OCI-LY3 (cell line): ENCODE measurements around the gene HCN3.

Experiments
- H2AFZ ChIP-seq: fragments of 200-600, 300-600 bp; shearing (Covaris generic); 2 replicates; pipeline ENCODE4 v1.6.0; 2014; ENCODE audit warnings: antibody characterized with exemption, low read depth, low read length
- H3K27ac ChIP-seq: fragments of 200-600, 300-600 bp; sonication (generic); 2 replicates; pipeline ENCODE4 v1.5.1; 2014; ENCODE audit warnings: mild to moderate bottlenecking, low read length, moderate library complexity, mixed read lengths
- H3K27me3 ChIP-seq: fragments of 200-600, 300-600 bp; sonication (generic); 2 replicates; pipeline ENCODE4 v1.6.1; 2014; ENCODE audit warnings: low read depth, low read length, mixed read lengths
- H3K36me3 ChIP-seq: fragments of 200-600, 300-600 bp; sonication (generic); replicated peaks from 2 replicates; pipeline ENCODE3; 2014; ENCODE audit warnings: low read depth, low read length, mixed read lengths
- H3K4me1 ChIP-seq: fragments of 300-600, 200-600 bp; sonication (generic); 2 replicates; pipeline ENCODE4 v1.6.1; 2014; ENCODE audit warnings: low read length, mixed read lengths
- H3K4me2 ChIP-seq: fragments of 200-600, 300-600 bp; sonication (generic); 2 replicates; pipeline ENCODE4 v1.6.1; 2014; ENCODE audit warnings: low read length, mixed read lengths
- H3K4me3 ChIP-seq: fragments of 300-600, 200-600 bp; sonication (generic); 2 replicates; pipeline ENCODE4 v1.5.1; 2014; ENCODE audit warnings: antibody characterized with exemption, mild to moderate bottlenecking, low read length, moderate library complexity
- H3K79me2 ChIP-seq: fragments of 300-600, 200-600 bp; shearing (Covaris generic); 2 replicates; pipeline ENCODE4 v1.6.1; 2014; ENCODE audit warnings: mild to moderate bottlenecking, low read length, mixed read lengths
- H3K9ac ChIP-seq: fragments of 300-600, 200-600 bp; shearing (Covaris generic); 2 replicates; pipeline ENCODE4 v1.6.0; 2014; ENCODE audit warnings: mild to moderate bottlenecking, low read length, moderate library complexity
- H3K9me3 ChIP-seq: fragments of 200-600, 300-600 bp; shearing (Covaris generic); 2 replicates; pipeline ENCODE4 v1.6.1; 2014; ENCODE audit warnings: low read length, mixed read lengths; ENCODE audit not compliant: insufficient read depth
- H4K20me1 ChIP-seq: fragments of 200-600, 300-600 bp; sonication (generic); 2 replicates; pipeline ENCODE4 v1.6.1; 2016; ENCODE audit warnings: low read length, mixed read lengths; ENCODE audit not compliant: insufficient read depth
- EZH2phosphoT487 ChIP-seq: fragments of 200-600 bp; shearing (Covaris generic); IDR thresholded peaks from 2 replicates; pipeline ENCODE4 v1.6.1; 2018; ENCODE audit warnings: antibody characterized with exemption, mixed run types, low read depth
- TF ChIP-seq, protein P1 (sequence below): fragments of 200-600, 300-600 bp; sonication (generic); IDR thresholded peaks from 2 replicates; pipeline ENCODE4 v1.5.1; 2014; ENCODE audit warnings: antibody characterized with exemption, low read length, low read depth

Gene HCN3

DNA sequence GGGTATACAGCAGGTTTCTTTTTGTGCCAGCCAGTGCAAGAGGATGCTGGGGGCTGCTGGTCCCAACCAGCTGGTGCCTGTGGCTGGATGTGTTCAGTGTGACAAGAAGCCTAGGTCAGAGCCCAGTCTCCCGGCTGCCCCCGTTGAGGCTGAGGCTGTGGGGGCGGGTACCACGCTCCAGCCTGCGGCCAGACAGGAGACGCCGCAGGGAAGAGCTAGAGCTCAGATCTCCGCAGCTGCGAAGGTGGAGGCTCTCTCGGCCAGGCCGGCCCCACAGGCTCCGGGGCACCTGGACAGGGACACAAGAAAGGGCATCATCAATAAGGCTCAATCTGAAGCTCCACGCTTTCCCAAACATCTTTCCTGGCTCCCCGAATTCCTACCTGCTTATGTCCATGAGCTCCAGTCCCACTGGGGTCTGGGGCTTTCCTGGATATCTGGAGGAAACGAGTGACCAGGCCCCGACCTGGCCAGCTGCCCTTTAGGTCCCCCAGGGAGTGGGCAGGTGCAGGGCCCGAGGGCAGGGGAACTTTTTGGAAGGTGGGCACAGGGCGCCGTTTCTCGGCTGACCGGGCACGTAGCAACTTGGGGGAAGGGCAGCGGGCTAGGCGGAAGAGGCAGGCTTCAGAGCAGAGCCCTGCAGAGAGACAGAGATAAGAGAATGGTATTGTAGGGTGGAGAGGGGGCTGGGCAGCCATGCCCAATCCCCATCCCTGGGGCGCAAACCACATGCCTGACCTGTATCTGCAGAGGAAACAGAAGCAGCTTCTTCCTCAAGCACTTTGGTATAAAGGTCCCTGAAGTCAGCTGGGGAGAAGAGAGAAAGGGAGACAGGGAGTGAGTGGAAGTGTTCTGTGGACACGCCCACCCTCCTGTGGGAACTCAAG lies 29.4 kb upstream of the HCN3 start:
- no peaks in the 10 kb centered on the region for H4K20me1 ChIP-seq
- H3K27ac ChIP-seq = no peak overlapping the region
- H3K79me2 ChIP-seq = peaks cover 8% of the 10 kb centered on the region
- no peak for TF ChIP-seq EZH2phosphoT487
- TF ChIP-seq, protein P1, sequence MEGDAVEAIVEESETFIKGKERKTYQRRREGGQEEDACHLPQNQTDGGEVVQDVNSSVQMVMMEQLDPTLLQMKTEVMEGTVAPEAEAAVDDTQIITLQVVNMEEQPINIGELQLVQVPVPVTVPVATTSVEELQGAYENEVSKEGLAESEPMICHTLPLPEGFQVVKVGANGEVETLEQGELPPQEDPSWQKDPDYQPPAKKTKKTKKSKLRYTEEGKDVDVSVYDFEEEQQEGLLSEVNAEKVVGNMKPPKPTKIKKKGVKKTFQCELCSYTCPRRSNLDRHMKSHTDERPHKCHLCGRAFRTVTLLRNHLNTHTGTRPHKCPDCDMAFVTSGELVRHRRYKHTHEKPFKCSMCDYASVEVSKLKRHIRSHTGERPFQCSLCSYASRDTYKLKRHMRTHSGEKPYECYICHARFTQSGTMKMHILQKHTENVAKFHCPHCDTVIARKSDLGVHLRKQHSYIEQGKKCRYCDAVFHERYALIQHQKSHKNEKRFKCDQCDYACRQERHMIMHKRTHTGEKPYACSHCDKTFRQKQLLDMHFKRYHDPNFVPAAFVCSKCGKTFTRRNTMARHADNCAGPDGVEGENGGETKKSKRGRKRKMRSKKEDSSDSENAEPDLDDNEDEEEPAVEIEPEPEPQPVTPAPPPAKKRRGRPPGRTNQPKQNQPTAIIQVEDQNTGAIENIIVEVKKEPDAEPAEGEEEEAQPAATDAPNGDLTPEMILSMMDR = no peak
- no peak overlapping the region for H3K4me2 ChIP-seq
- no peak overlapping the region for H2AFZ ChIP-seq
- H3K9ac ChIP-seq = no peak overlapping the region
- H3K4me1 ChIP-seq = peaks cover 24% of the 10 kb centered on the region
- no peaks in the 10 kb centered on the region for H3K27me3 ChIP-seq
- no peak overlapping the region for H3K4me3 ChIP-seq
- H3K9me3 ChIP-seq = no peaks in the 10 kb centered on the region
- peaks cover 15% of the 10 kb centered on the region for H3K36me3 ChIP-seq

GRCh38 chr1:155250246-155250632 lies 27.0 kb upstream of the HCN3 start:
- H3K4me2 ChIP-seq = peak overlapping the region; percentile 95
- no peaks in the 10 kb centered on the region for H3K9me3 ChIP-seq
- TF ChIP-seq, protein P1 = no peak
- no peak for TF ChIP-seq EZH2phosphoT487
- peak overlapping the region; percentile 77 for H3K4me3 ChIP-seq
- peaks cover 21% of the 10 kb centered on the region for H3K4me1 ChIP-seq
- no peaks in the 10 kb centered on the region for H4K20me1 ChIP-seq
- H3K36me3 ChIP-seq = peaks cover 15% of the 10 kb centered on the region
- peak overlapping the region; percentile 58; the same call in 1 of the 2 replicates for H2AFZ ChIP-seq
- H3K9ac ChIP-seq = peak overlapping the region; percentile 70
- H3K79me2 ChIP-seq = peaks cover 5% of the 10 kb centered on the region; the same call in 1 of the 2 replicates
- no peak overlapping the region; the same call in 1 of the 2 replicates for H3K27ac ChIP-seq
- H3K27me3 ChIP-seq = no peaks in the 10 kb centered on the region

- Histone ChIP-seq H3K4me3 (peak overlapping the region; percentile 77), H3K27ac (peak overlapping the region; percentile 0; the same call in 1 of the 2 replicates)
- TF ChIP-seq EZH2phosphoT487 = no peak
- TF ChIP-seq, protein P1 = peak; percentile 100
Measured at GRCh38 chr1:155250633-155251449, 26.4 kb upstream of the HCN3 start.

DNA sequence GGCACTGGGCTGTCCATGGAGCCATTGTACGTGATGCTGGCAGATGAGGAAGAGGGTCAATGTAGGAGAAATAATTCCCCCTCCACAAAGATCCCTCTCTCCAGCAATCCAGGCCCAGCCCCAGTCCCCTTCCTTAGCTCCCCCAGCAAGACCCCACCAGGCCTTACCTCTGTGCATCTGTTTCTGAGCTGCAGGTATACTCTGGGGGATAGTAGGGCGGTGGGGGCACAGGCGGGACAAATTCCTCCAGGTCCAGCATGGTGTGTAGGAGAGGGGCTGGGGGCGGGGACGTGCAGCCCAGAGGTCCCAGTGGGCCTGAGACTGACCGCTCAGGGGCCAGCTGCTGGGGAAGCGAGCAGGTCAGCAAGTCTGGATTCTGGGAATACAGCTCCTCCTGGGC lies 25.7 kb upstream of the HCN3 start:
- peaks cover 20% of the 10 kb centered on the region for H3K4me1 ChIP-seq
- H3K4me3 ChIP-seq = no peak overlapping the region
- H3K79me2 ChIP-seq = peaks cover 5% of the 10 kb centered on the region; the same call in 1 of the 2 replicates
- H2AFZ ChIP-seq = no peak overlapping the region
- no peak overlapping the region for H3K27ac ChIP-seq
- H3K9ac ChIP-seq = no peak overlapping the region
- H3K9me3 ChIP-seq = no peaks in the 10 kb centered on the region
- TF ChIP-seq EZH2phosphoT487 = no peak
- TF ChIP-seq, protein P1 = no peak
- H4K20me1 ChIP-seq = no peaks in the 10 kb centered on the region
- no peaks in the 10 kb centered on the region for H3K27me3 ChIP-seq
- H3K36me3 ChIP-seq = peaks cover 20% of the 10 kb centered on the region
- no peak overlapping the region for H3K4me2 ChIP-seq

More at GRCh38 chr1:155250633-155251449, 26.4 kb upstream of the HCN3 start:
- Histone ChIP-seq H3K36me3 (peaks cover 16% of the 10 kb centered on the region), H3K4me2 (peak overlapping the region; percentile 95), H3K79me2 (peaks cover 5% of the 10 kb centered on the region; the same call in 1 of the 2 replicates), H4K20me1 (no peaks in the 10 kb centered on the region), H3K9ac (peak overlapping the region; percentile 70), H2AFZ (peak overlapping the region; percentile 58; the same call in 1 of the 2 replicates), H3K4me1 (peaks cover 20% of the 10 kb centered on the region), H3K27me3 (no peaks in the 10 kb centered on the region), H3K9me3 (no peaks in the 10 kb centered on the region)
